Nephron progenitor cell (in vitro differentiated cells): Measurements from ENCODE around the gene FAM170B.

Experiments used
- DNase-seq: peaks from one replicate; pipeline ENCODE4 v3.0.0; 2021
- H3K27ac Mint-ChIP-seq: 2 replicates; pipeline ENCODE4 v1.8.0; 2021; ENCODE audit warnings: mild to moderate bottlenecking, moderate library complexity, mixed read lengths
- H3K27me3 Mint-ChIP-seq: 2 replicates; pipeline ENCODE4 v1.8.0; 2021; ENCODE audit warnings: mild to moderate bottlenecking, low read depth, mixed read lengths; ENCODE audit not compliant: poor library complexity
- H3K36me3 Mint-ChIP-seq: 2 replicates; pipeline ENCODE4 v1.8.0; 2021; ENCODE audit warnings: low read depth, mixed read lengths
- H3K4me1 Mint-ChIP-seq: 2 replicates; pipeline ENCODE4 v1.8.0; 2021; ENCODE audit warnings: mixed read lengths
- H3K4me3 Mint-ChIP-seq: 2 replicates; pipeline ENCODE4 v1.8.0; 2021; ENCODE audit warnings: mild to moderate bottlenecking, moderate library complexity, mixed read lengths
- H3K9me3 Mint-ChIP-seq: 2 replicates; pipeline ENCODE4 v1.8.0; 2021; ENCODE audit warnings: mild to moderate bottlenecking, moderate library complexity, mixed read lengths
- TF ChIP-seq, protein P1 (sequence below): fragments of 200-600 bp; sonication (generic); IDR thresholded peaks from 2 replicates; pipeline ENCODE4 v1.5.0; 2021; ENCODE audit warnings: antibody characterized with exemption

FAM170B gene

DNA sequence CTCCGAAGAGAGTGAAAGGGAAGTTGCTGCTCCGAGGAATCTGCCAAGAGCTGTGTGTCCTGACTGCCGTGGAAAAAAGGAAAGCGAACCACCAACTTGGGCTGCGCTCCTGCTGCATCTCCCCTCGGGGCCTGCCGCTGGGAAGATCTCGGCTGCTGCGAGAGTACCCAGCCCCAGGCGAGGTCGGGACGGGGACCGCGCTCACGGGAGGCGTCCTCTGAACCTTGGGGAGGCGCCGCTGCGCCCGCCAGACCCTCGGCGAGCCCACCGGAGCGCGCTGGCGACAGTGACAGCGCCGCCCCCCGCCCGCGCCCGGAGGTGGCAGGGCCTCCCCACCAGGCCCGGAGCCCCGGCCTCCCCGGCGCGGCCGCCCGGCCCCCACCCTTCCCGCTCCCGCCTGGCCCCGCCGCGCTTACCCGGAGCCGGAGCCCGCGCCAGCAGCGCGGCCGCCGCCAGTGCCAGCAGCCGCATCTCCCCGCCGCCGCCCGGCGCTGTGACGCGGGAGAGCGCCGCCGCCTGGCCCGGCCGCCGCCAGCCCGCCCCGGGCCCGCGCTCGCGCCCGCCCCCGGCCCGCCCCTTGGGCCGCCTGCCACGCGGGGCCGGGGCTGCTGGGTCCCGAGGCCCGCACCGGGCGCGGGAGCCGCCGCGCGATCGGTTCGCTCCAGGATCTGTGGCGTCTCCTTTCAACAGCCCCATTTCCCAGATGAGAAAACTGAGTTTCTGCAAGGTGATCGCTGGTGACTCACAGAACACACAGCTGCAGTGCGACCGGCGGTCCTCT, 18.6 kb downstream of the FAM170B start, which contains the start of gene VSTM4:
VSTM4 (minus strand) TSS at position 508 of the 781 bp plus-strand sequence; CDS start at position 471, 37 bp downstream.
- DNase-seq, result peak; percentile 73
- Mint-ChIP-seq H3K27ac (no peak within 1 kb of the TSS), H3K4me3 (peak within 1 kb of the TSS; percentile 86), H3K36me3 (no peaks in the 10 kb centered on the region), H3K27me3 (peaks cover 55% of the 10 kb centered on the region), H3K4me1 (peaks cover 21% of the 10 kb centered on the region), H3K9me3 (no peaks in the 10 kb centered on the region)
- TF ChIP-seq, protein P1, sequence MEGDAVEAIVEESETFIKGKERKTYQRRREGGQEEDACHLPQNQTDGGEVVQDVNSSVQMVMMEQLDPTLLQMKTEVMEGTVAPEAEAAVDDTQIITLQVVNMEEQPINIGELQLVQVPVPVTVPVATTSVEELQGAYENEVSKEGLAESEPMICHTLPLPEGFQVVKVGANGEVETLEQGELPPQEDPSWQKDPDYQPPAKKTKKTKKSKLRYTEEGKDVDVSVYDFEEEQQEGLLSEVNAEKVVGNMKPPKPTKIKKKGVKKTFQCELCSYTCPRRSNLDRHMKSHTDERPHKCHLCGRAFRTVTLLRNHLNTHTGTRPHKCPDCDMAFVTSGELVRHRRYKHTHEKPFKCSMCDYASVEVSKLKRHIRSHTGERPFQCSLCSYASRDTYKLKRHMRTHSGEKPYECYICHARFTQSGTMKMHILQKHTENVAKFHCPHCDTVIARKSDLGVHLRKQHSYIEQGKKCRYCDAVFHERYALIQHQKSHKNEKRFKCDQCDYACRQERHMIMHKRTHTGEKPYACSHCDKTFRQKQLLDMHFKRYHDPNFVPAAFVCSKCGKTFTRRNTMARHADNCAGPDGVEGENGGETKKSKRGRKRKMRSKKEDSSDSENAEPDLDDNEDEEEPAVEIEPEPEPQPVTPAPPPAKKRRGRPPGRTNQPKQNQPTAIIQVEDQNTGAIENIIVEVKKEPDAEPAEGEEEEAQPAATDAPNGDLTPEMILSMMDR, result no peak

DNA sequence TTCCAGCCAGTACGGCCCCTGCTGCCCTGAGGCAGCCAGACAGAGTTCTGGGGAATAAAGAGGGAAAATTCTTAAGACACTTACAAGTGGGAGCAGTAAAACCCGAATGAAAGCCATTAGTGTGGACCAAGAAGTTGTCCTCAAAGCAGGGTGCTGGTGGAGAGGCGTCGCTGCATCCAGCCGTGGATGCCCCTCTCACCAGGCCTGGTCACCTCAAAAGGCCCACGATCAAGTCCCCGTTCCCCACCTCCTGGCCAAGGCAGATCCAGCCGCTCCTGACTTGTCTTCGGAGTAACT, 19.2 kb downstream of the FAM170B start:
- Mint-ChIP-seq H3K9me3 (no peaks in the 10 kb centered on the region), H3K4me1 (peaks cover 24% of the 10 kb centered on the region), H3K27me3 (peaks cover 56% of the 10 kb centered on the region), H3K4me3 (peak overlapping the region; percentile 86), H3K27ac (no peak overlapping the region), H3K36me3 (no peaks in the 10 kb centered on the region)
- no peak for DNase-seq
- TF ChIP-seq, protein P1, result no peak

DNA sequence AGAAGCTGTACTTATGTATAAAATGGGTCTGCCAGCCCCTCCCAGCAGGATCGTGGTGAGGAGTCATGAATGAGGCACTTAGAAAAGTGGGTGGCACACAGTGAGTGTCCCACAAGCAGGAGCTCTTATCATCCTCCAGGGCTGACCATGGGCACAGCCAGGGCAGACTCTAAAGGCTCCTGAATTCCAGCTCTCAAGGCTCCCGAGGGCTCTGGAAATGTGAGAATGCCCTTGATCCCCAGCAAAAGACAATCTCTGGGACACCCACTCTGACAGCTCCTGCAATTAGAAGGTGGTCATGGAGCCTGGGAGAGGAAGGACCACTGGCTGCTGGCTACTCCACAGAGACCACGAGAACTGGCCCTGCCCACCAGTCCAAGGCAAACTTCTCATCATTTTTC, 20.1 kb downstream of the FAM170B start:
- no peaks in the 10 kb centered on the region for H3K9me3 Mint-ChIP-seq
- no peak overlapping the region for H3K27ac Mint-ChIP-seq
- TF ChIP-seq, protein P1, result no peak
- peaks cover 61% of the 10 kb centered on the region for H3K27me3 Mint-ChIP-seq
- peaks cover 31% of the 10 kb centered on the region for H3K4me1 Mint-ChIP-seq
- no peak for DNase-seq
- peak overlapping the region; percentile 86 for H3K4me3 Mint-ChIP-seq
- no peaks in the 10 kb centered on the region for H3K36me3 Mint-ChIP-seq

DNA sequence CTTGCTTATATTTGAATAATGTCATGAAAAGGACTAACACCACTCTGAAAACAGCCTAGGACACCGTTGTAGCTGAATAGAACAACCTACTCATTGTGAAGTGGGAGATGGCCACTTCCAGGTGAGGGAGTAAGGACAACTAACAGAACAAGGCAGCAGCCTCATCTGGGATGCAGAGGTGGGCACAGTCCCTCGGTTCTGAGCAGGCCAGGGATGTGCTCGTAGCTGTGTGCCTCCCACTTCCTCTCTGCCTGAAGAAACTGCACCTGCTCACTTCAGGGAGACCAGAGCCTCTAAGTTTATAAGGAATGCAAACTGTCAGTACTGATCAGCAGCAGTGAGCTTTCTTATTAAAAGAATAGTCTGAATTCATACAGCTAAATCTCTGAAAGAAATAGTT, 21.0 kb downstream of the FAM170B start:
- Mint-ChIP-seq H3K4me3 (no peak overlapping the region), H3K4me1 (peaks cover 26% of the 10 kb centered on the region), H3K9me3 (no peaks in the 10 kb centered on the region), H3K36me3 (no peaks in the 10 kb centered on the region), H3K27ac (no peak overlapping the region), H3K27me3 (peaks cover 56% of the 10 kb centered on the region)
- no peak for DNase-seq
- TF ChIP-seq, protein P1, result no peak

DNA sequence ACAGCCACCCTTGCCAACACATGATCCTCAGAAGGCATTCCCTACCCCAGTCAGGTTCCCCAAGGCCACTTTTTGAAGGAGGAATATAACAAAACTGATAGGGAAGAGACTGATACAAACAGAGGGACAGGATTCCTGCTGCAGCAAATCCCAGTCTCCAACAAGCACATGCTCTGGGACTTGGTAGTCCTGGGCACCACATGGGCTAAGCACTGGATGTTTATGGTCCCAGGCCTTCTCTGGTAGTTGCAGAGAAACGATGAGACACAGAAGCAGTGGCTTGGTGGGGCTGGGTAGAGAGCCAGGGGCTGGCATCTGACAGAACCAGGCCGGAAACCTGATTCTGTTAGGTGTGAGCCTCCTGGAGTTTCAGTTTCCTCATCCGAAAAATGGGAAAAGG, 21.7 kb downstream of the FAM170B start:
- no peak for DNase-seq
- H3K9me3 Mint-ChIP-seq, result no peaks in the 10 kb centered on the region
- no peak overlapping the region for H3K4me3 Mint-ChIP-seq
- H3K4me1 Mint-ChIP-seq, result peaks cover 21% of the 10 kb centered on the region
- no peaks in the 10 kb centered on the region for H3K36me3 Mint-ChIP-seq
- TF ChIP-seq, protein P1, result no peak
- no peak overlapping the region for H3K27ac Mint-ChIP-seq
- peaks cover 51% of the 10 kb centered on the region for H3K27me3 Mint-ChIP-seq

DNA sequence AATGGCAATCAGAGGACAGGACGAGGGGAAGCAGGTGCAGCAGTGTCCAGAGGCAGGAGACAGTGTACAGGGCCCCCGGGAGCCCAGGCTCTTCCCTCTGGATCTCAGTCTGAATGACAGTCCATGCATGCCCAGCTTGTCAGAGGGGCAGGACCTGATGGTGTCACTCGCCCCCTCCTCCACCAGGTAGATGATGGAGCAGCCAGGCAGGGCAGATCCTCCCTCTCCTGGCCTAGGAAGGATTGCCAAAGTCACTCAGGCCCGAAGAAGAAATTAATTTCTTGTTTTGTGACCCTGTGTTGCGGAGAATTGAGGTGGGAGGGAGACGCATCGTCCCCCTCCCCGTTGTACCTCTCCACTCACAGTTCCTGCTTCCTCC, 22.5 kb downstream of the FAM170B start:
- Mint-ChIP-seq H3K4me3 (no peak overlapping the region), H3K4me1 (peaks cover 21% of the 10 kb centered on the region)
- DNase-seq, result no peak

More for the DNA sequence above, 22.5 kb downstream of the FAM170B start:
- no peak overlapping the region for H3K27ac Mint-ChIP-seq
- TF ChIP-seq, protein P1, result no peak
- H3K9me3 Mint-ChIP-seq, result no peaks in the 10 kb centered on the region
- peaks cover 44% of the 10 kb centered on the region for H3K27me3 Mint-ChIP-seq
- H3K36me3 Mint-ChIP-seq, result no peaks in the 10 kb centered on the region
